ENCODE results near the gene KRTAP9-6. TPM values are rescaled to one million over a fixed set of nuclear protein-coding genes. Genes with fewer than 3 reads are reported as not detected.
A peak's percentile ranks its signal among the peaks of the same experiment; 100 is the strongest.
"Not testable (repeated sequence)": the region's sequence is repeated elsewhere in the genome, so short reads cannot be mapped to it uniquely, and the experiment has no call there.

Gene KRTAP9-6
- polyA plus RNA-seq, 3 donors, result not detected

- DNase-seq, result no peak
- peaks cover 0 to 12% (median 10%) of the 10 kb centered on the region in 3 donors for H3K27me3 Mint-ChIP-seq (ENCODE audit: low read depth in 3 of 3)
- Histone ChIP-seq H3K4me2 (replicated peaks; ENCODE audit: extremely low read depth, low read length, poor library complexity, severe bottlenecking) (no peak overlapping the region), H3K79me2 (ENCODE audit: insufficient read depth, low read length) (no peaks in the 10 kb centered on the region), H3K27me3 (ENCODE audit: control insufficient read depth in 2 of 2, insufficient read depth in 2 of 2, low read length in 2 of 2) (no peaks in the 10 kb centered on the region), H3K4me1 (ENCODE audit: control insufficient read depth in 1 of 2, insufficient read depth in 2 of 2, low read length in 2 of 2) (no peaks in the 10 kb centered on the region), H3K9ac (ENCODE audit: insufficient read depth, low read length, poor library complexity, severe bottlenecking) (no peak overlapping the region), H3K9me3 (replicated peaks in 1 of 2; ENCODE audit: control insufficient read depth in 1 of 2, insufficient read depth in 1 of 2, low read length in 2 of 2) (no peaks in the 10 kb centered on the region), H3K27ac (ENCODE audit: low read depth in 1 of 2, low read length in 2 of 2) (no peak overlapping the region), H3K36me3 (replicated peaks in 1 of 2; ENCODE audit: control insufficient read depth in 1 of 2, insufficient read depth in 2 of 2, low read length in 2 of 2) (no peaks in the 10 kb centered on the region), H4K20me1 (ENCODE audit: insufficient read depth, low read length) (no peaks in the 10 kb centered on the region), H2AFZ (ENCODE audit: insufficient read depth, low read depth, low read length, poor library complexity, severe bottlenecking) (no peak overlapping the region), H3K4me3 (replicated peaks in 1 of 3; ENCODE audit: low read depth in 2 of 3, low read length in 3 of 3) (no peak overlapping the region)
- no CpG with 5 or more reads among the region's 1 CpG for WGBS (ENCODE audit: insufficient coverage)
- no peaks in the 10 kb centered on the region for H3K4me1 Mint-ChIP-seq
- H3K4me3 Mint-ChIP-seq, result no peak overlapping the region
- no peak overlapping the region for H3K27ac Mint-ChIP-seq
- TF ChIP-seq CTCF (IDR thresholded peaks at IDR 0.05), result no peak
- intact Hi-C loops (cut with micrococcal nuclease), result no loop called here
- H3K36me3 Mint-ChIP-seq, result no peaks in the 10 kb centered on the region
- H3K9me3 Mint-ChIP-seq, result peaks cover 0 to 4% (median 0%) of the 10 kb centered on the region in 7 donors
These were observed 13.9 kb upstream of the KRTAP9-6 start for GRCh38 chr17:41251261-41251660.

DNA sequence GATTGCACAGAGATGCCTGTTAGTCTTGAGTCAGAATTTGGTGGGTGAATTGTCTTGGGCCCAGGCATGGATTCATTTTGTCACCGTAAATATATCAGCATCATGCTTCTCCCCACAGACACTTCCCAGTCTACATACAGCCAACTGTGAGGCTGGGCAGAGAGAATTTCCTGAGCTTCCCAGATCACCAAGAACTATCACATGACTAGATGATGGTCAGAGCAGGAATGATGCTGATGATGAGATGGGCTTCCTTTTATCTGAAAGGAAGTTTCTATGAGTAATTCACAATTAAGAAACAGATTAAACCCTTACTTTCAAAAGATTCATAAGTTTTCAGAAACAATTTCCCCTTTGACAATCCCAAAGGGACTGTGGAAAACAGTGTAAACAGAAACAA, 10.3 kb upstream of the KRTAP9-6 start:
- WGBS (ENCODE audit: insufficient coverage), result no CpG with 5 or more reads among the region's 1 CpG
- no peaks in the 10 kb centered on the region for H3K9me3 ChIP-seq (replicated peaks in 1 of 2; ENCODE audit: control insufficient read depth in 1 of 2, insufficient read depth in 1 of 2, low read length in 2 of 2)
- no peaks in the 10 kb centered on the region for H3K79me2 ChIP-seq (ENCODE audit: insufficient read depth, low read length)
- no peaks in the 10 kb centered on the region for H4K20me1 ChIP-seq (ENCODE audit: insufficient read depth, low read length)
- Mint-ChIP-seq H3K27me3 (ENCODE audit: low read depth in 3 of 3) (peaks cover 0 to 10% (median 10%) of the 10 kb centered on the region in 3 donors), H3K4me1 (no peaks in the 10 kb centered on the region), H3K27ac (no peak overlapping the region), H3K36me3 (no peaks in the 10 kb centered on the region), H3K9me3 (peaks cover 0 to 1% (median 0%) of the 10 kb centered on the region in 7 donors), H3K4me3 (no peak overlapping the region)
- H3K36me3 ChIP-seq (replicated peaks in 1 of 2; ENCODE audit: control insufficient read depth in 1 of 2, insufficient read depth in 2 of 2, low read length in 2 of 2), result no peaks in the 10 kb centered on the region
- TF ChIP-seq CTCF (IDR thresholded peaks at IDR 0.05), result no peak
- no peak for DNase-seq
- H3K9ac ChIP-seq (ENCODE audit: insufficient read depth, low read length, poor library complexity, severe bottlenecking), result no peak overlapping the region
- H3K27me3 ChIP-seq (ENCODE audit: control insufficient read depth in 2 of 2, insufficient read depth in 2 of 2, low read length in 2 of 2), result peaks cover 0 to 4% of the 10 kb centered on the region in 2 donors
- no peak overlapping the region for H2AFZ ChIP-seq (ENCODE audit: insufficient read depth, low read depth, low read length, poor library complexity, severe bottlenecking)
- no peak overlapping the region for H3K4me3 ChIP-seq (replicated peaks in 1 of 3; ENCODE audit: low read depth in 2 of 3, low read length in 3 of 3)
- no peaks in the 10 kb centered on the region for H3K4me1 ChIP-seq (ENCODE audit: control insufficient read depth in 1 of 2, insufficient read depth in 2 of 2, low read length in 2 of 2)
- intact Hi-C loops (cut with micrococcal nuclease), result no loop called here
- H3K27ac ChIP-seq (ENCODE audit: low read depth in 1 of 2, low read length in 2 of 2), result no peak overlapping the region
- no peak overlapping the region for H3K4me2 ChIP-seq (replicated peaks; ENCODE audit: extremely low read depth, low read length, poor library complexity, severe bottlenecking)

DNA sequence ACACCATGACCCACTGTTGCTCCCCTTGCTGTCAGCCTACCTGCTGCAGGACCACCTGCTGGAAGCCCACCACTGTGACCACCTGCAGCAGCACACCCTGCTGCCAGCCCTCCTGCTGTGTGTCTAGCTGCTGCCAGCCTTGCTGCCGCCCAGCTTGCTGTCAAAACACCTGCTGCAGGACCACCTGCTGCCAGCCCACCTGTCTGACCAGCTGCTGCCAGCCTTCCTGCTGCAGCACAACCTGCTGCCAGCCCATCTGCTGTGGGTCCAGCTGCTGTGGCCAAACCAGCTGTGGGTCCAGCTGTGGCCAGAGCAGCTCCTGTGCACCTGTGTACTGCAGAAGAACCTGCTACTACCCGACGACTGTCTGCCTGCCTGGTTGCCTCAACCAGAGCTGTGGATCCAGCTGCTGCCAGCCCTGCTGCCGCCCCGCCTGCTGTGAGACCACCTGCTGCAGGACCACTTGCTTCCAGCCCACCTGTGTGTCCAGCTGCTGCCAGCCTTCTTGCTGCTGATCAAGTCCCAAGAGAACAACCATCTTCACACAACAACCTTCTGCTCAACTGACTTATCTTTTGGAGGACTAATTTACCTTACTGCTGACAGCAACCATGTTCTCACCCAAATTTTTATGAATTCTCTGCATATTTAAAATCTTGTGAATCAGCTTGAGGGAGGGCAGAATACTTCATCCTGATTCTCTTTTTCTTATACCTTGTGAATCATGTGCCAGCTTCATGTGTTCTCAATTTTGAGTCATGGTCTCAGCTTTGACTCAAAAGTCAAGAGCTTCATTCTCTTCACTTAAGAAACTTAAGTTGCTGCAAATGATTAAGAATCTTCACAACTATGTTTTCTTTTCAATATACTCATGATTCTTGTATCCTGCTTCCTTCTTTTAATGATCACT, 9.5 kb upstream of the KRTAP9-6 start, which contains the start of gene KRTAP9-9:
Gene KRTAP9-9 (plus strand): TSS at position 4 of the 910 bp plus-strand sequence.
- 95% methylated on average over 5 of the region's 5 CpGs for WGBS (ENCODE audit: insufficient coverage)
- H3K27me3 ChIP-seq (ENCODE audit: control insufficient read depth in 2 of 2, insufficient read depth in 2 of 2, low read length in 2 of 2); H3K9me3 Mint-ChIP-seq; H3K4me1 ChIP-seq (ENCODE audit: control insufficient read depth in 1 of 2, insufficient read depth in 2 of 2, low read length in 2 of 2); H4K20me1 ChIP-seq (ENCODE audit: insufficient read depth, low read length); H3K27me3 Mint-ChIP-seq (ENCODE audit: low read depth in 3 of 3); H3K9ac ChIP-seq (ENCODE audit: insufficient read depth, low read length, poor library complexity, severe bottlenecking); H2AFZ ChIP-seq (ENCODE audit: insufficient read depth, low read depth, low read length, poor library complexity, severe bottlenecking); intact Hi-C loops (cut with micrococcal nuclease); H3K4me1 Mint-ChIP-seq; DNase-seq; H3K4me2 ChIP-seq (replicated peaks; ENCODE audit: extremely low read depth, low read length, poor library complexity, severe bottlenecking); H3K9me3 ChIP-seq (replicated peaks in 1 of 2; ENCODE audit: control insufficient read depth in 1 of 2, insufficient read depth in 1 of 2, low read length in 2 of 2); H3K27ac ChIP-seq (ENCODE audit: low read depth in 1 of 2, low read length in 2 of 2); H3K79me2 ChIP-seq (ENCODE audit: insufficient read depth, low read length); H3K27ac Mint-ChIP-seq; H3K36me3 Mint-ChIP-seq; H3K4me3 ChIP-seq (replicated peaks in 1 of 3; ENCODE audit: low read depth in 2 of 3, low read length in 3 of 3); H3K36me3 ChIP-seq (replicated peaks in 1 of 2; ENCODE audit: control insufficient read depth in 1 of 2, insufficient read depth in 2 of 2, low read length in 2 of 2): not testable (repeated sequence)
- H3K4me3 Mint-ChIP-seq, result peak within 1 kb of the TSS in 1 of 2 donors; percentile 41
